Lower leg skin (tissue), 4 donors: ENCODE results near the gene AAR2. TPM values are rescaled to one million over a fixed set of nuclear protein-coding genes. Genes with fewer than 3 reads are reported as not detected.

Experiments used
- DNase-seq, 2 donors: peaks; one replicate each; pipeline ENCODE4 v3.0.0-alpha.2; 2019; ENCODE audit warnings: low spot score in 2 of 2
- H3K4me3 ChIP-seq: fragments of 200-600 bp; sonication (generic); 2 replicates; pipeline ENCODE4 v1.5.1; 2017; ENCODE audit warnings: mild to moderate bottlenecking, low read depth; ENCODE audit not compliant: poor library complexity, severe bottlenecking
- POLR2A ChIP-seq, 2 donors: fragments of 450-650 bp; IDR thresholded peaks; one replicate each; pipeline ENCODE4 v1.6.1; 2016 to 2017; ENCODE audit warnings: antibody characterized with exemption in 2 of 2, mild to moderate bottlenecking in 1 of 2, moderate library complexity in 1 of 2
- WGBS, 2 donors: methylation state at CpG; one replicate each; pipeline ENCODE4 v1.1.5; 2018; 5-methylcytosine and 5-hydroxymethylcytosine counted together
- intact Hi-C: fragments of 100-400 bp; cut with DNase I; formaldehyde crosslinking; loops from one replicate; pipeline ENCODE4 v1.15.0; 2023; ENCODE audit warnings: low total_unique reads
- total RNA-seq, 4 donors: library from RNA; depleted of rRNA; stranded (reverse); fragments of >200 nt; gene quantifications; one replicate each; pipeline ENCODE4 v1.1.0, GENCODE V29; 2016
- TF ChIP-seq, protein P1 (sequence below), 3 donors: fragments of 450-650 bp; IDR thresholded peaks; one replicate each; pipeline ENCODE4 v1.5.1; 2016; ENCODE audit warnings: antibody characterized with exemption in 3 of 3, mild to moderate bottlenecking in 3 of 3, moderate library complexity in 2 of 3

The AAR2 gene
- total RNA-seq, 4 donors from 2014 or later = 37.1 to 54.5 (median 38.7) TPM

DNA sequence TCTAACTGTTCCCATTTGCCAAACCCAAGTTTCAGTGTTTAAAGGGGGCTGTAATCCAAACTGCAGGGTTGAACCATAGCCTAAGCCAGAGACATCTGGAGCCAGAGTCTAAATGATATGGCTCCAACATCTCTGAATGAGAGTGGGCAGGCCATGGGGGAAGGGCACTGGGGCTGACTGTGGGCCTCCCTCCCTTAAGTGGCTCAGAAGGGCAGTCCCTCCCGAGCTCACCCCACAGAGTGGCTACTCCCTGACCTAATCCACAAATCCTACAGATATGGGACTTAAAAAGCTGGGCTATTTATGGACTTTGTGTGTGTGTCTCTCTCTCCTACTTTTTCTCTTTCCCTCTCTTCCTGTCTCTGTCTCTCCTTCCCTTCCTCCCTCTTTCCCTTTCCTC is 35.8 kb upstream of the AAR2 start:
- WGBS, 2 donors = 91 to 92% methylated on average over 1 of the region's 1 CpG
- intact Hi-C loops = no loop called here
- TF ChIP-seq, protein P1, sequence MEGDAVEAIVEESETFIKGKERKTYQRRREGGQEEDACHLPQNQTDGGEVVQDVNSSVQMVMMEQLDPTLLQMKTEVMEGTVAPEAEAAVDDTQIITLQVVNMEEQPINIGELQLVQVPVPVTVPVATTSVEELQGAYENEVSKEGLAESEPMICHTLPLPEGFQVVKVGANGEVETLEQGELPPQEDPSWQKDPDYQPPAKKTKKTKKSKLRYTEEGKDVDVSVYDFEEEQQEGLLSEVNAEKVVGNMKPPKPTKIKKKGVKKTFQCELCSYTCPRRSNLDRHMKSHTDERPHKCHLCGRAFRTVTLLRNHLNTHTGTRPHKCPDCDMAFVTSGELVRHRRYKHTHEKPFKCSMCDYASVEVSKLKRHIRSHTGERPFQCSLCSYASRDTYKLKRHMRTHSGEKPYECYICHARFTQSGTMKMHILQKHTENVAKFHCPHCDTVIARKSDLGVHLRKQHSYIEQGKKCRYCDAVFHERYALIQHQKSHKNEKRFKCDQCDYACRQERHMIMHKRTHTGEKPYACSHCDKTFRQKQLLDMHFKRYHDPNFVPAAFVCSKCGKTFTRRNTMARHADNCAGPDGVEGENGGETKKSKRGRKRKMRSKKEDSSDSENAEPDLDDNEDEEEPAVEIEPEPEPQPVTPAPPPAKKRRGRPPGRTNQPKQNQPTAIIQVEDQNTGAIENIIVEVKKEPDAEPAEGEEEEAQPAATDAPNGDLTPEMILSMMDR (IDR thresholded peaks at IDR 0.05) = no peak
- no peak for TF ChIP-seq POLR2A (IDR thresholded peaks at IDR 0.05)
- no peak overlapping the region for H3K4me3 ChIP-seq
- no peak for DNase-seq

DNA sequence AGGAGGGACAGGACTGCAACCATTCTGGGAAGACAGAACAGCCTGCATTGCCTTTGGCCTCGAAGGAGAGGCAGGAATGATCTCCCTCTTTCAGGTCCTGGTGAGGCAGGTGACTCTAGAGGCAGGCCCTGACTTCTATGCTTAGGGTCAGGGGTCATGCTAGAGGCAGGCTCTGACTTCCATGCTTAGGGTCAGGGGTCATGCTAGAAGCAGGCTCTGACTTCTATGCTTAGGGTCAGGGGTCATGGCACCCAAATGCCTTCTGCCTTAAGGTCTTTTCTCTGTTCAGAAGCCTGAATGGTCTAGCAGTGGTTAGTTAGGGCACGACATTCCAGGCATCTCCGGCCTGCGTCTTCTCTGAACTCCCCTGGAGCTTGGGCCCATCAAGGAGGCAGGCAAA is 35.1 kb upstream of the AAR2 start:
- intact Hi-C loops = no loop called here

DNA sequence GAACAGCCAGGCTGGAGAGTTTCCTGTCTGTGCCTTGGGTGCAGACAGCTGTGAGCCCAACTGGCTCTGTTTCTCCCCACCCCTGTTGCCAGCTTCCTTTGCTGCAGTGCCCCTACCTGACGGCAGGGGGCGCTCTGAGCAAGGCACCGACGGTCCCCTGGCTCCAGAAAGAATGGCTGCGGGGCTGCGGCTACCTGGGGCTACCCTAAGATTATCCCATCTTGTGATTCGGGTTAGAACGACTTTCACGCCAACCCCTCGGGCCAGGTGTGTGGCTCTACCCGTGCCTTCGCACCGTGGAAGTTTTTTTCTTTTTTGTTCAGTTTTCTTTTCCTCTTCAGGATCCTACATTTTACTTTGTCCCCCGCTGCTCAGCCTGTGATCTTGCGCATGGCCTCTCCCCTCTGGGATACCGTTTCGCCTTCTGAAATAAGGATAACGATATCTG is 33.4 kb upstream of the AAR2 start:
- WGBS, 2 donors = 33 to 39% methylated on average over 18 of the region's 18 CpGs
- H3K4me3 ChIP-seq = no peak overlapping the region
- peak; percentile 40 to 93 for DNase-seq
- intact Hi-C loops = no loop called here
- TF ChIP-seq, protein P1 (IDR thresholded peaks at IDR 0.05) = peak in 1 of 3 donors; percentile 71
- no peak for TF ChIP-seq POLR2A (IDR thresholded peaks at IDR 0.05)

More for the DNA sequence above, 35.1 kb upstream of the AAR2 start:
- no peak for DNase-seq
- no peak overlapping the region for H3K4me3 ChIP-seq
- TF ChIP-seq, protein P1 (IDR thresholded peaks at IDR 0.05) = no peak
- no peak for TF ChIP-seq POLR2A (IDR thresholded peaks at IDR 0.05)
- 77 to 94% methylated on average over 4 of the region's 4 CpGs for WGBS, 2 donors

DNA sequence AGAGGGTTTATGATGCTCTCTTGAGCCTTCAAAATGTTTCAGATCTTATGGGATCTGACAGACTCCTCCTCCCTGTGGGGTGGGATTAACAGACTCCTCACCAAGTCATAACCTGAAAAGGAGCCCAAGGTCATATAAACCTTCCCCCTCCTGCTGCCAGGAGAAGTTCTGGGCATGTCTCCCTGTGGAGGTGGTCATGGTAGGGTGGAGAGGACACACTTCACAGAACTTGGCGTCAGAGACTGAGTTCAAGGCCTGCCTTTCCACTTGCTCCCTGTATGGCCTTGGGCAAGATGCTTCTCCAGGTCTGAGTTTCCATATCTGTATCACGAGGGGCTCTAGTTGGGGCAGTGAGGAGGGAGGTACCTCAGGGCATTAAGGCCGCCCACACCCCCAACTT is 32.4 kb upstream of the AAR2 start:
- intact Hi-C loops = no loop called here
- no peak for DNase-seq
- no peak overlapping the region for H3K4me3 ChIP-seq
- TF ChIP-seq POLR2A (IDR thresholded peaks at IDR 0.05) = no peak
- WGBS, 2 donors = 74 to 88% methylated on average over 3 of the region's 3 CpGs

DNA sequence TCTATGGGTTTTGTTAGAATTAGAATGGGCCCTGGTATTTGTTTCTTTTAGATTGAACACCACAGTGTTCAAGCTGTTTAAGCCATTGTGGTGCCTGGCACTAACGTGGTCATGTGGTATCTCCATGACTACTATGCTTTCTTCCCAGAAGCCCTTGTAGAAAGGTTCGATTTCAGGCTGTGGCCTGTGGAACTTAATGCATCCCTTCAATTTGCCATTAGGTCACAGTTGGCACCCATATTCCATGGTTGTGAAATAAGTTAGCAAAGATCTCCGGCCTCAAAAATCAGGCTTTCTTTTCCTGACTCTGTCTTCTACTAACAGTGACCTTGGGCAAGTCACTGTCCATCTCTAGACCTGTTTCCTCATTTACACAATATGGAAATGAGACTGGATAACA is 31.3 kb upstream of the AAR2 start:
- no peak for DNase-seq
- 78 to 88% methylated on average over 3 of the region's 3 CpGs for WGBS, 2 donors

DNA sequence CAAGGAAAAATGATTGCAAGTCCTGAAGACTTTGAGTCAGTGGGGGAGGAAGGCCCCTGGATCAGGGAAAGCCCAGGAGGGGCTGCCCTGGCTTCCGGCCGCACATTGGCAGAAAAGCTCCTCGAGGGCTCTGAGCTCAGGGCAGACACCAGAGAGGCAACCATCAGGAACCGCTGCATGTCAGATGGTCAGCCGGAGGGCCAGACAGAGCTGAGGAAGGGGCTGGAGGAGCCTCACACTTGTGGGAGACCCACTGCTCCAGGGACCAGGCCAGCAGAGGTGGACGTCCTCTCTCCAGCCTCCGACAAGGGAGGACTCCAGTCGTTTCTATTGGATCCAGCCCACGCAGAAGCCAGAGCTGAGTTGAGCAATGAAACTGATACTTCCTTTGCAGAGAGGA is 30.2 kb upstream of the AAR2 start:
- TF ChIP-seq, protein P1 (IDR thresholded peaks at IDR 0.05) = no peak
- no peak for TF ChIP-seq POLR2A (IDR thresholded peaks at IDR 0.05)
- intact Hi-C loops = loop anchor here (5.0 kb wide), 1 partner anchor 231 kb away; no protein-coding TSS in a partner anchor
- no peak for DNase-seq
- 85 to 94% methylated on average over 9 of the region's 9 CpGs for WGBS, 2 donors
- no peak overlapping the region for H3K4me3 ChIP-seq

More for the DNA sequence above, 31.3 kb upstream of the AAR2 start:
- TF ChIP-seq, protein P1 (IDR thresholded peaks at IDR 0.05) = no peak
- no peak for TF ChIP-seq POLR2A (IDR thresholded peaks at IDR 0.05)
- intact Hi-C loops = loop anchor here (5.0 kb wide), 1 partner anchor 232 kb away; no protein-coding TSS in a partner anchor
- H3K4me3 ChIP-seq = no peak overlapping the region
